Measurements from ENCODE around the gene HINFP. TPM values are rescaled to one million over a fixed set of nuclear protein-coding genes. Genes with fewer than 3 reads are reported as not detected.
A peak's percentile ranks its signal among the peaks of the same experiment; 100 is the strongest.

Gene HINFP
- total RNA-seq, 1 experiment from 2014 or later, result 38.1 TPM

- Histone ChIP-seq H3K4me1 (ENCODE audit: control insufficient read depth in 1 of 2, insufficient read depth in 2 of 2, low read length in 2 of 2) (peaks cover 28 to 38% of the 10 kb centered on the region in 2 experiments), H3K9me3 (ENCODE audit: control insufficient read depth in 1 of 2, insufficient read depth in 1 of 2, low read depth in 1 of 2, low read length in 2 of 2) (no peaks in the 10 kb centered on the region), H3K27ac (ENCODE audit: low read depth, low read length) (peak overlapping the region; percentile 75), H3K9me2 (ENCODE audit: insufficient read depth) (no peaks in the 10 kb centered on the region), H3K4me2 (ENCODE audit: low read length) (peak overlapping the region; percentile 97), H3K27me3 (ENCODE audit: insufficient read depth, low read length) (no peaks in the 10 kb centered on the region), H2AFZ (ENCODE audit: low read depth, low read length, poor library complexity, severe bottlenecking) (no peak overlapping the region), H4K20me1 (ENCODE audit: insufficient read depth) (no peaks in the 10 kb centered on the region), H3K36me3 (ENCODE audit: control insufficient read depth in 1 of 2, insufficient read depth in 2 of 2, low read length in 2 of 2) (peaks cover 0 to 12% of the 10 kb centered on the region in 2 experiments; a peak in 2 of 4 replicates), H3K4me3 (replicated peaks in 1 of 2; ENCODE audit: low read depth in 1 of 2, low read length in 2 of 2) (peak overlapping the region; percentile 72 to 85), H3K79me2 (ENCODE audit: insufficient read depth, low read length) (peaks cover 6% of the 10 kb centered on the region; the same call in 1 of the 2 replicates), H3K9ac (ENCODE audit: low read length) (peak overlapping the region; percentile 84)
- no TSS peak for BruUV-seq (replicated peaks)
- intact Hi-C loops (cut with micrococcal nuclease), result loop anchor here (10.0 kb wide), 1 partner anchor 186 kb away; no protein-coding TSS in a partner anchor
- TF ChIP-seq EZH2 (IDR thresholded peaks at IDR 0.05) (no peak), POLR2AphosphoS5 (IDR thresholded peaks at IDR 0.05; ENCODE audit: low read depth, low read length) (peak; percentile 37; the same call in 1 of the 2 replicates)
- POLR2A ChIA-PET, result interaction anchor here (1.8 to 3.5 kb wide), 2 partner anchors 12 to 13 kb away, joined by 14 to 23 read pairs; partner anchors contain the start of gene HINFP
- ATAC-seq (peak; percentile 35), DNase-seq (ENCODE audit: low read depth, low spot score) (no peak)
- RAD21 ChIA-PET (ENCODE audit: low non-redundant PET in 1 of 2, low total read pairs in 2 of 2, uncharacterized antibody in 2 of 2, unreplicated experiment in 2 of 2), result no interaction called here
- CTCF ChIA-PET, result no interaction called here
Measured at GRCh38 chr11:119108146-119108856, 13.1 kb upstream of the HINFP start.

- peak overlapping the region; percentile 72 to 85 for H3K4me3 ChIP-seq (replicated peaks in 1 of 2; ENCODE audit: low read depth in 1 of 2, low read length in 2 of 2)
- TF ChIP-seq YY1 (IDR thresholded peaks at IDR 0.05; ENCODE audit: extremely low read depth, insufficient replicate concordance, low read depth, low read length), result no peak
- no peak for TF ChIP-seq POLR2AphosphoS5 (IDR thresholded peaks at IDR 0.05; ENCODE audit: low read depth, low read length)
- TF ChIP-seq ZNF274 (IDR thresholded peaks at IDR 0.05; ENCODE audit: low read depth, low read length), result no peak
- TF ChIP-seq EZH2 (IDR thresholded peaks at IDR 0.05), result no peak
- no peak overlapping the region for H2AFZ ChIP-seq (ENCODE audit: low read depth, low read length, poor library complexity, severe bottlenecking)
- H3K27ac ChIP-seq (ENCODE audit: low read depth, low read length), result no peak overlapping the region
- H3K9me3 ChIP-seq (ENCODE audit: control insufficient read depth in 1 of 2, insufficient read depth in 1 of 2, low read depth in 1 of 2, low read length in 2 of 2), result no peaks in the 10 kb centered on the region
- no peaks in the 10 kb centered on the region for H3K27me3 ChIP-seq (ENCODE audit: insufficient read depth, low read length)
- ChIA-PET POLR2A (interaction anchor here (1.8 to 3.5 kb wide), 2 partner anchors 12 to 13 kb away, joined by 14 to 23 read pairs; partner anchors contain the start of gene HINFP), RAD21 (ENCODE audit: low non-redundant PET in 1 of 2, low total read pairs in 2 of 2, uncharacterized antibody in 2 of 2, unreplicated experiment in 2 of 2) (no interaction called here), CTCF (no interaction called here)
- H4K20me1 ChIP-seq (ENCODE audit: insufficient read depth), result no peaks in the 10 kb centered on the region
- H3K4me2 ChIP-seq (ENCODE audit: low read length), result peak overlapping the region; percentile 97
- H3K9me2 ChIP-seq (ENCODE audit: insufficient read depth), result no peaks in the 10 kb centered on the region
- intact Hi-C loops (cut with micrococcal nuclease), result loop anchor here (10.0 kb wide), 1 partner anchor 186 kb away; no protein-coding TSS in a partner anchor
- H3K9ac ChIP-seq (ENCODE audit: low read length), result no peak overlapping the region
- H3K4me1 ChIP-seq (ENCODE audit: control insufficient read depth in 1 of 2, insufficient read depth in 2 of 2, low read length in 2 of 2), result peaks cover 23 to 33% of the 10 kb centered on the region in 2 experiments
- ATAC-seq, result no peak
- H3K36me3 ChIP-seq (ENCODE audit: control insufficient read depth in 1 of 2, insufficient read depth in 2 of 2, low read length in 2 of 2), result peaks cover 0 to 12% of the 10 kb centered on the region in 2 experiments; a peak in 2 of 4 replicates
- no TSS peak for BruUV-seq (replicated peaks)
- H3K79me2 ChIP-seq (ENCODE audit: insufficient read depth, low read length), result peaks cover 6% of the 10 kb centered on the region; the same call in 1 of the 2 replicates
- no peak for DNase-seq (ENCODE audit: low read depth, low spot score)
Measured at GRCh38 chr11:119108857-119109221, 12.5 kb upstream of the HINFP start.

Measured in HCT116 (cell line).